Adipose tissue (tissue), 3 donors: ENCODE data around the gene FCSK. TPM values are rescaled to one million over a fixed set of nuclear protein-coding genes. Genes with fewer than 3 reads are reported as not detected.

Source experiments
- H3K27ac ChIP-seq: one replicate; pipeline ENCODE4 v1.5.1; 2013; ENCODE audit warnings: low read depth, low read length
- WGBS, 3 donors: extraction: QIAGEN DNeasy Blood & Tissue Kit; methylation state at CpG; one replicate each; pipeline ENCODE4 v1.1.7; 2013; 5-methylcytosine and 5-hydroxymethylcytosine counted together
- polyA plus RNA-seq, 3 donors: library from polyadenylated mRNA; stranded (reverse); fragments of 200-250 nt; gene quantifications; one replicate each; pipeline ENCODE4 v1.2.3, GENCODE V29; 2013
- donor health status: healthy with polysubstance abuse.
- donor health status: Bipolar disorder and iron deficiency.
- donor health status: healthy.

FCSK gene
- polyA plus RNA-seq, 3 donors: 5.4 to 10.3 (median 8.2) TPM

- 65 to 84% (median 69%) methylated on average over 5 of the region's 5 CpGs for WGBS, 3 donors
Observed at GRCh38 chr16:70429888-70430666, 24.3 kb upstream of the FCSK start.

GRCh38 chr16:70430667-70431536 is 23.5 kb upstream of the FCSK start:
- WGBS, 3 donors: 39 to 61% (median 40%) methylated on average over 11 of the region's 11 CpGs
- peak overlapping the region; percentile 76 for H3K27ac ChIP-seq

More at GRCh38 chr16:70429888-70430666, 24.3 kb upstream of the FCSK start:
- peak overlapping the region; percentile 76 for H3K27ac ChIP-seq

- H3K27ac ChIP-seq: no peak overlapping the region
- 30 to 79% (median 32%) methylated on average over 3 of the region's 3 CpGs for WGBS, 3 donors
Observed at GRCh38 chr16:70432356-70432722, 22.1 kb upstream of the FCSK start.

GRCh38 chr16:70432723-70433457 is 21.5 kb upstream of the FCSK start:
- 36 to 71% (median 36%) methylated on average over 12 of the region's 12 CpGs for WGBS, 3 donors

GRCh38 chr16:70433458-70434103 is 20.8 kb upstream of the FCSK start:
- WGBS, 3 donors: 30 to 63% (median 37%) methylated on average over 5 of the region's 5 CpGs

More at GRCh38 chr16:70432723-70433457, 21.5 kb upstream of the FCSK start:
- H3K27ac ChIP-seq: no peak overlapping the region

GRCh38 chr16:70434484-70435260 is 19.7 kb upstream of the FCSK start:
- WGBS, 3 donors: 77 to 90% (median 89%) methylated on average over 6 of the region's 6 CpGs
- H3K27ac ChIP-seq: no peak overlapping the region

More at GRCh38 chr16:70433458-70434103, 20.8 kb upstream of the FCSK start:
- peak overlapping the region; percentile 4 for H3K27ac ChIP-seq

- WGBS, 3 donors: 43 to 64% (median 53%) methylated on average over 5 of the region's 5 CpGs
- no peak overlapping the region for H3K27ac ChIP-seq
Observed at GRCh38 chr16:70437017-70437581, 17.3 kb upstream of the FCSK start.

GRCh38 chr16:70437582-70438557 is 16.5 kb upstream of the FCSK start:
- H3K27ac ChIP-seq: no peak overlapping the region
- 11 to 36% (median 12%) methylated on average over 22 of the region's 22 CpGs for WGBS, 3 donors

GRCh38 chr16:70438585-70438968 is 15.8 kb upstream of the FCSK start:
- 0 to 1% (median 0%) methylated on average over 16 to 39 of the region's 39 CpGs for WGBS, 3 donors
- H3K27ac ChIP-seq: no peak overlapping the region

GRCh38 chr16:70438969-70439862 is 15.2 kb upstream of the FCSK start, which contains the start of gene ST3GAL2:
Gene ST3GAL2 (minus strand): TSS chr16:70439100. CDS start chr16:70398530, 40,570 bp downstream.
- H3K27ac ChIP-seq: no peak within 1 kb of the TSS
- 1 to 2% (median 1%) methylated on average over 33 to 85 of the region's 86 CpGs for WGBS, 3 donors

GRCh38 chr16:70440009-70440692 is 14.2 kb upstream of the FCSK start:
- H3K27ac ChIP-seq: no peak overlapping the region
- 68 to 84% (median 83%) methylated on average over 11 of the region's 11 CpGs for WGBS, 3 donors

- H3K27ac ChIP-seq: no peak overlapping the region
- 88 to 90% (median 89%) methylated on average over 8 of the region's 8 CpGs for WGBS, 3 donors
Observed at GRCh38 chr16:70441406-70441990, 12.9 kb upstream of the FCSK start.

GRCh38 chr16:70442344-70442743 is 12.1 kb upstream of the FCSK start:
- WGBS, 3 donors: 85 to 98% (median 97%) methylated on average over 7 of the region's 7 CpGs
- no peak overlapping the region for H3K27ac ChIP-seq
